Embryonic facial prominence (tissue), 1 donor: Measurements from ENCODE around the gene WFDC9.
"Not testable (repeated sequence)": the region's sequence is repeated elsewhere in the genome, so short reads cannot be mapped to it uniquely, and the experiment has no call there.

Experiments used
- DNase-seq: peaks from one replicate; pipeline ENCODE4 v3.0.0-alpha.2; 2016; ENCODE audit errors: extremely low spot score

WFDC9 gene

GRCh38 chr20:45592574-45593189 is 38.4 kb downstream of the WFDC9 start:
- no peak for DNase-seq

GRCh38 chr20:45589725-45590124 is 41.4 kb downstream of the WFDC9 start:
- DNase-seq = no peak

DNA sequence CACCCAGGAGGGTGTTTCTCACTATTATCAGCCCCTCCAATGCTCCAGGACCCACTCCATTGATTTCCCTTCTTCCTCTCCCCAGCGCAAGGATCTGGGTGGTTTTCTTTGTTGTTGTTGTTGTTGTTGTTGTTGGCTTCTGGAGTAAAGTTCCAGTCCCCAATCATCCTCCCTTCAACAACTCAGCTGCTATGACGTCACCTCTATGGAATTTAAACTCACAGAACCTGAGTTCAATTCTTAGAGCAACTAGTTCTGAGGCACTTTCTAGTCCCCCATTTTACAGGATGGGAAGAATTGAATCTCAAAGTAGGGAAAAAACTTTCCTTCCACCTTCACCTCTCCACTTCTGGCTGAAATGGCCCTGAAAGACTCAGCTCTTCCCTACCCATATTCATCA is 42.3 kb downstream of the WFDC9 start:
- DNase-seq = no peak

DNA sequence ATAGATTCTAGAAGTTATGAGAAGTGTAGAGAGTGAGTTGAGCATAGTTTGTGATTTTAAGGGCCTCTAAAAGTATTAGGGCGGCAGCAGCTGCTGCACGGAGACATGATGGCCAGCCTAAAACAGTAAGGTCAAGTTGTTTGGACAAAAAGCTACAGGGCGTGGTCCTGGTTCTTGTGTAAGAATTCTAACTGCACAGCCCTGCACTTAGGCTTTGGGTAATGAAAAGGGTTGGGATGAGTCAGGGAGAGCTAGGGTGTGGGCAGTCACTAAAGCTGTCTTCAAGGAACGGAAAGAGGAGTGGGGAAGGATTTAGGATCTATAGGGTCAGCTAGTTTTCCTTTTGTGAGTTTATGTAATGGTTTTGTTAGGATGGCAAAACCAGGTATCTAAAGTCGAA is 45.1 kb downstream of the WFDC9 start:
- DNase-seq = not testable (repeated sequence)

- not testable (repeated sequence) for DNase-seq
Measured at GRCh38 chr20:45584294-45584693, 46.8 kb downstream of the WFDC9 start.

- no peak for DNase-seq
Measured at GRCh38 chr20:45583502-45583901, 47.6 kb downstream of the WFDC9 start.

GRCh38 chr20:45581702-45582101 is 49.4 kb downstream of the WFDC9 start:
- DNase-seq = no peak

DNA sequence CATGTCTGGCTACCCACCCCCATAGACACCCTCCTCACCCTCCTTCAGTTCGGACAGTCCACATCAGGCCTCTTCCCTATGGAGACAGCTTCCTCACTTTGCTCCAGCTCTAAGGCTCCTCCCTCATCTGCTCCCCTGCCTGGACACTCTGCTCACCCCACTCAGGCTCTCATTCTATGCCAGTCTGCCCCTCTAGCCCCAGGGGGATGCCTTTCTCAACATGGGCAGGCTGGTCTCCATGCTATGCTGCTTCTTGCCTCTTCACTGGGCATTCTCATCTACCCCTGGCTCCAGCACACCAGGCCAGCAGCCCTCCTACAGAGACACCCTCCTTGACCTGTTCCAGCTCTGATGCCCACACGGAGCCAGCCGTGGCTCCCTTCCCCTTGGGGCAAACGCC is 51.9 kb downstream of the WFDC9 start, which contains the start of gene WFDC8:
Gene WFDC8, minus strand, starts transcription at position 101 of the 400 bp plus-strand sequence. Its CDS starts 37 bp downstream, at position 64.
- no peak for DNase-seq

GRCh38 chr20:45578231-45578630 is 52.9 kb downstream of the WFDC9 start:
- DNase-seq = no peak

- no peak for DNase-seq
Measured at GRCh38 chr20:45576995-45577394, 54.1 kb downstream of the WFDC9 start.

- no peak for DNase-seq
Measured at GRCh38 chr20:45575931-45576330, 55.2 kb downstream of the WFDC9 start.

DNA sequence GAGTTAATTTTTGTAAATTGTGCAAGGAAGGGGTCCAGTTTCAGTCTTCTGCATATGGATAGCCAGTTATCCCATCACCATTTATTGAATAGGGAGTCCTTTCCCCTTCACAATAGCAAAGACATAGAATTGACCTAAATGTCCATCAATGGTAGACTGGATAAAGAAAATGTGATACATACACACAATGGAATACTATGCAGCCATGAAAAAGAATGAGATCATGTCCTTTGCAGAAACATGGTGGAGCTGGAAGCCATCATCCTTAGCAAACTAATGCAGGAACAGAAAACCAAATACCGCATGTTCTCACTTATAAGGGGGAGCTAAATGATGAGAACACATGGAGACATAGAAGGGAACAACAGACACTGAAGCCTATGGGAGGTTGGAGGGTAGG is 61.4 kb downstream of the WFDC9 start:
- not testable (repeated sequence) for DNase-seq

DNA sequence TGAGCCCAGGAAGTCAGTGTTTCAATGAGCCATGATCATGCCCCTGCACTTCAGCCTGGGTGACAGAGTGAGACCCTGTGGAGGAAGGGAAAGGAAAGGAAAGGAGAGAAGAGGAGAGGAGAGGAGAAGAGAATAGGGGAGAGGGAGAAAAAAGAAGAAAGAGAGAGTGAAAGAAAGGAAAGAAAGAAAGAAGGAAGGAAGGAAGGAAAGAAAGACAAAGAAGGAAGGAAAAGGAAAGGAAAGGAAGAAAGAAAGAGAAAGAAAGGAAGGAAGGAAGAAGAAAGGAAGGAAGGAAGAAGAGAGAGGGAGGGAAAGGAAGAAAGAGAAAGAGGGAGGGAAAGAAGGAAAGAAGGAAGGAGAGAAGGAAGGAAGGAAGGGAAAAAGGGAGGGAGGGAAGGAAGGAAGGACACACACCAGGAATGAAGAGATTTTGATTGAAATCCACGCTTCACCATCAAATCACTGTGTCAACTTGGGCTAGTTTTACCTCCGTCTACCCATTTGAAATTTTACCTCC is 66.3 kb downstream of the WFDC9 start:
- no peak for DNase-seq
